HG03571 (cell line): ENCODE results near the gene GSK3B.

Experiments
- ATAC-seq: cut with Tn5 transposase; IDR thresholded peaks from one replicate; pipeline ENCODE4 v1.9.1; 2021; ENCODE audit not compliant: unreplicated experiment

The GSK3B gene

DNA sequence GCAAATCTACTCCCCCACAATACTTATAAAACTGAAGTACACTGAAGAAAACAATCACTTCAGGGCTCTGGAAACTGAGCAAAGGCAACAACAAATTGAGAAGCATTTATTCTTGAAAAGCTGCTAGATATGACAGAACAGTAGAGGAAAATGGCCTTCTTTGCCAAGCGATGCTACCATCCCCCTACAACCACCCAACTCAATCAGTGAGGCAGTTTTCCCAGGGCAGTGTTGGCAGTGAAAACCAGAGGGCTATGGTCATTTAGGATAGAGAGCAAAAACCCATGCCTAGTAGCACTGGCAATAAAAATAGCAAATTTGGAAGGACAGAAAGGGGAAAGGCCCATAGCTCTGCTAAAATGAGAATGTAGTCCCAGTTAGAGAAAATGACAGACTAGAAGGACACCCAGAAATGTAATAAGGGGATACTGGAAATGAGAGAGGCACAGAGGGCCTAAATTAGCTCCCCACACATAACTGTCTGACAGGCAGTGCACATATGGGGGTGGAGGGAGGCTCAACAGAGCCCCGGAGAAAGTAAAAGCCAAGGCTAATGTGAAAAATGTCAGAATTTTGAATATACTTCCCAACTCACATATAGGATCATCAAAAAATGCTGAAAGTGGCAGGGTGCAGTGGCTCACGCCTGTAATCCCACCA lies 143.5 kb downstream of the GSK3B start:
- no peak for ATAC-seq

DNA sequence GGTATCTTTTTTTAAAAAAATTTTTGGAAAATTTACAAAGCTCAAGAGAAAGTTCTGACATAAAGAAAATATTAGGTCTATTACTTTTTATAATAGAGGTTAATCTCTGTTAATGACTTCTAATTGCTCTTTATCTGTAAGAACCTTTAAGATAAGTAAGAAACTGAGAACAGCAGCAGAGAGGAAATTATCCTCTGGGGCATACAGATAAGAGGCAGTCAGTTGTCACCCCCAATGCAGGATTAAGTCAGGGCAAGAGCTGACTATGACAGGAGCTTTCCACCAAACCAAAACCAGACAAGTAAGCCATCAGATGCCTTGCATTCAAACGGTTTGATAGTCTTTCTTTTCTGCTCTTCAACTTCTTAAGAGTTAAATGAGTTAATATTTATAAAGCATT lies 149.0 kb downstream of the GSK3B start:
- ATAC-seq, result no peak

DNA sequence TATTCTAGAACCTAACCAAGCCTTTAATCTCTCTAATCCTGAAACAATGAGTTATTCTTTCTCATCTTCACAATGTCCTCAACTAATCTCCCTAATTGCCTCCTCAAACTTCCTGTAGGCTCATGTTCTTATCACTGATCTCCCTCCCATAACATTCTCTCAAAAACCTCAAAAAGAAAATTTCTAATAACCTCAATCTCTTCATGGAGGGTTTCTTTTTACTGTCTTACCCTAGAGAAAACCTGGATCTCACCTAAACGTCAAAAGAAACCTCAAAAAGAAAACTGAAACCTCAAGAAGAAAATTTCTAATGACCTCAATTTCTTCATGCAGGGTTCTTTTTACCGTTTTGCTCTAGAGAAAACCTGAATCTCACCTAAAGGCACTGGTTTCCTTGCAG lies 150.2 kb downstream of the GSK3B start:
- ATAC-seq, result no peak

DNA sequence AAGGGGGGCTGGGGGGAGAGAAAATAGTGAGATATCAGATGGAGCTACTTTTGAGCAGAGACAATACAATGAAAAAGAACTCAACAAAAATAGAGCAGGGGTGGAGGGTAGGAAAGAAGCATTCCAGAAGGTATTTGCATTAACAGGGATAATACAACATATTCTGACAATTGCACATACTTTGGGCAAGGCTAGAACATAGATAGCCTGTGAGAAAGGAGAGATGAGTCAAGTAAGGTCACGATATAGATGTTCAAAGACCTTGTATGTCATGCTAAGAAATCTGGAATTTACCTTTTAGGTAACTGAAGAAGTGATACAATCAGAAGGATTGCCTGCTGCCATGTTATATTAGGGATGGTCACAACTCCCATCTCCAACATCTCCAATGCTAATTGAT lies 155.2 kb downstream of the GSK3B start:
- ATAC-seq, result no peak

DNA sequence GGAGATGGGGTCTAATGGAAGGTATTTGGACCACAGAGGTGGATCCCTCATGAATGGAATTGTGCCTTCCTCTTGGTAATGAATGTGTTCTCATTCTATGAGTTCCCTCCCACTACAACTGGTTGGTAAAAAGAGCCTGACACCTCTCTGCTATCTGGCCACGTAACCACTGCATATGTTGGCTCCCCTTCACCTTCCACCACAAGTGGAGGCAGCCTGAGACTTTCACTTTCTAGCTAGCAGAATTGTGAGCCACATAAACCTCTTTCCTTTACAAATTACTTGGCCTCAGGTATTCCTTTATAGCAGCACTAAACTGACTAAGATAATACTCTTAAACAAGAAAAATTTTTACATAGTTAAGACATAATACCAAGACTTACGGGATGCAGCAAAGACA lies 157.0 kb downstream of the GSK3B start:
- ATAC-seq, result no peak

DNA sequence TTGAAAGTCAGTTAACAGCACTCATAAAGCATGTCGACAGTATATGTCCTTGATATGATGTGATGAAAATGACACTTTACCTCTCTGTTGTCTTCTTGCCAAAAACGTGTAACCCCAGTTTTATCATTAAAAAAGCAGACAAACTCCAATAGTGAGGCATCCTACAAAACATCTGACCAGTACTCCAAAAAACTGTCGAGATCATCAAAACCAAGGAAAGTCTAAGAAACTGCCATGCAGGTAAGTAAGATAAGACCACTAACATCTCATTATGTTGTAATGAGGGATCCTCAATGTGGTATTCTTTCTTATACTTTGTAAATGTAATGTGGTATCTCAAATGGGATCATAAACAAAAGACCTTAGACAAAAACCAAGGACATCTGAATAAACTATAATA lies 160.0 kb downstream of the GSK3B start:
- no peak for ATAC-seq

DNA sequence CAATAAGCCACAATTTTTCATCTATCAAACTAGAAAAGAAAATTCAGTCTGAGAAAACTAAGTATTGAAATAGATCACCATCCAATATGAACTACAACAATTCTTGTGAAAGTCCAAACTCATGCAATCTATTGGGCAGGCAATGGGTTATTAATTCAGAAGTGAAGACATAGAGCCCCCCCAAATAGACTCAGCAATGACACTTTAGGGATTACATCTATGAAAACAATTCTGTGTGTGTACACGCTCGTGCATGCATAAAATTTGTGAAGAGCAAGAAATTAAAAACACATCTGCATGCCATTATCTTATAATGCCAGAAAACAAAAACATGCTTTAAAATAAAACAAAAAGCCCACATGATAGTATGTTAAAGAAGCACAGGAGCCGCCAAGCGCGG lies 161.0 kb downstream of the GSK3B start:
- no peak for ATAC-seq

DNA sequence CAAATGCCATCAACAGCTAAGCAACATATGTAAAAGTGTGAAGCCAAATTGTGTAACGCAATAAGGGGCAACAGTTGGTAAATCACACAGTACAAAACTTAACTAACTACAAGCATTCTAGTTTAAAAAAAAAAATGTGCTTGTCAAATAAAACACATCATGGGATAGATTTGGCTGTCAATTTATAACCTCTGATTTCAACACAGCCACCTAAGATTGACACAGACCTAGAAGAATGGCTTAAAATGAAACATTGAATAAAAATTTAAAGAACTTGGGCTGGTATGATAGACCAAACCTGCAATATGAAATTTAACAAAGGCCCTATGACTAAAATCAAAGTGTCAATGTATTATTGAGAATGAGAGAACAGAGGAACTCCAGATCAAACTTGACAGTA lies 164.0 kb downstream of the GSK3B start:
- no peak for ATAC-seq

DNA sequence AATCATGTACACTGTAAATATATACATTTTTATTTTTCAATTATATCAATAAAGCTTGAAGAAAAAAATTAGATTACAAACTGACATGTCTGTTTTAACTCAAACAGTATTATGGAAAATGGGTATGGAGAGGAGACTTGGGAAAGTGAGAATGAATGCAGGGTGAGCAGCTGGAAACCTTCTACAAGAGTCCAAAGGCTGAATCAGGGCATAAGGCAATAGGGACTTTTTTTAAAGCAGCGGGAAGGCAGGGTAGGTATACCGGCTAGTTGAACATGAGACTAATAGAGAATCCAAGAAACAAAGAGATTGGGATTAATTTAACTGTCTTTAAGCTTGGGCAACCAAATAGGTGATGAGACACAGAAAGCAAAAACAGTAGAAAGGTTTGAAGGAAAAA lies 167.1 kb downstream of the GSK3B start:
- ATAC-seq, result no peak

DNA sequence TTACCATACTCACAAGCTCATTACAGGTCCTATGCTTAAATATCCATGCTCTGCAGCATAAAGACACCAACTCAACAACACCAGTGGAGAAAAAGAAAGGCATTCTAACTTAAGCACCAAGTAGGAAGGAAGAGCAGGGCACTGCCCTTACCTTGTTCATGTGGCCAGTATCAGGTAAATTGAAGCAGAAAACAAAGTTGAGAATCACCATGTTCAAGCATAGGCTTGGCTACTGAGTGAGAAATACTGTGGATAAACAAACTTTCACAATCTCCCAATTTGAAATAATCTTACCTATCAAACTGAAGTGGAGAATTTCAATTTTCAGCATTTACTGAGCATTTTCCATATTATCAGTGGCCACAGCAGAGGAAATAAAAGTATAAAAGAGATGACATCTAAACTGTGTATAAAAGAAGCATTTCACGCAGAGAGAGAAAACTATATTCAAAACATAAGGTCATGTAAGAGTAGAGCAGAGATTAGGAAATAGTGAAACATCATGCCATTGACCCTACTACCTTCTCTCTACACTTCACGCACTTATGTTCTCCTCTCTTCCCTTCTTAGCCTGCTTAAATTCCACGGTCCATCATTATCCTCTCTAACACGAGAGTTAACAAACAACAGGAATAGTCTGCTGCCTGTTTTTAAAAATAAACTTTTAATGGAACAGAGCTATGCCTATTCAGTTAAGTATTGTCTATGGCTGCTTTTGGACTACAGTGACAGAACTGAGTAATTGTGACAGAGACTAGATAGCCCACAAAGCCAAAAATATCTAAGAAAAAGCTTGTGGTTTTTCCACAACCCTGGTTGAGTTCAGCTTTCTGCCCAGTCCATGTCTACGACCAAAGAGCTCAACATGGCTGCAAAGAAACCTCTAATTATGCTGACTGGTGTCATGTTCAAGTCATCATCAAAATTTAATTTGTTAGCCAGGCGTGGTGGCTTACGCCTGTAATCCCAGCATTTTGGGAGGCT lies 169.8 kb downstream of the GSK3B start:
- no peak for ATAC-seq

DNA sequence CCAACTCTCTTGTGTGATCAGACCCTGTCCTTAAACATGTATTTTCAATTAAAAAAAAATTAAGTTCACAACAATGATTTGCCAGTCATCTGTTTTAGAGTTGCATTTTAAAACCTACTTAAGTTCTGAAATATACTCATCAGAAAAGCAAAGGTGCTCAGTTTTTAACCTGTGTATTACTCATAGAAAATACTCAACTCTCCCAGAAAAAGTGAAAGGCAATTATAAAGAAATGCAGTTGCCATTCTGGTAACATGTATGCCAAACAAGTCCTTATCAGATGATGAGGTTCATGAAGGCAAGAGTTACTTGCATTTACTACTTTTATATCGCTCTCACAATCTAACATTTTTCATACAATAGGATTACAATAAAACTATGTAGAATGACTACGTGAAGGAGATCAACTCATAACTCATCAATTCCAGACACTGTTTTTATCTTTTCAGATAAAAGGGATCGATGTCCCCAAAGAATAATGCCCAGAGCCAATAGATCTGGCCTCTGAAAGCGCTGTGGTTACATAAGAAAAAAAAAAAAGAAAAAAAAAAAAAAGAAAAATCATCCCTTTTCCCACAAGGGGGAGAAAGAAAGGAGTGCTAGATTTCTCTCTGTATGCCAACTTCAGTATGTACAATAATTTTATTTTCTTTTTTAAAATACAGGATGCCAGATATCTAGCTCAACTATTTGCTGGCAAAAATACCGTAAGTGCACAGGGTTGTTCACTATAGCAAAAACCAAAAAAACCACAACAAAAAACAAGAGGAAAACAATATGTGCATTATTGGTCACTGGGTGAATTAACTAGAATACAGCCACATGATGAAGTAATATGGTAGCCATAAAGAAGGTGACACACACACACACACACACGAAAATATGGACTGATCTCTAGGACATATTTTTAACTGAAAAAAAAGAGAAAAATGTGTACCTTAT lies 175.0 kb downstream of the GSK3B start:
- ATAC-seq, result no peak

DNA sequence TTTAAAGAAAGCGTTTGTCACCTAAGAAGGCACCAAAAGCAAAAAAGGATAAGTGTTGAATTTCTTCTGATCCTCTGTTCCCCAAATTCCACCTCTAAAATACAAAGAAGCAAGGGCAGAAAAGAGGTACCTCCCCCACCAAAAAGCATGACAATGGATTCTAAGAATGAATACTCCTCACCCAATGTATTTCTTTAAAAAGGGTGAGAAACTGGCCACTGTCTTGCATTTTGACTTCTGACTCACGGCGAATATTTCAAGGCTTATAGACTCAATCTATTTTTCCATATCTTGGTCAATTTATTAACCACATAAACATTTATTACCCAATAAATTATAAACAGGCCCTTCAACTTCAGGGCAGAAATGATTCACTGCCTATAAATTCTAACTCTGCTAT lies 181.2 kb downstream of the GSK3B start:
- no peak for ATAC-seq

DNA sequence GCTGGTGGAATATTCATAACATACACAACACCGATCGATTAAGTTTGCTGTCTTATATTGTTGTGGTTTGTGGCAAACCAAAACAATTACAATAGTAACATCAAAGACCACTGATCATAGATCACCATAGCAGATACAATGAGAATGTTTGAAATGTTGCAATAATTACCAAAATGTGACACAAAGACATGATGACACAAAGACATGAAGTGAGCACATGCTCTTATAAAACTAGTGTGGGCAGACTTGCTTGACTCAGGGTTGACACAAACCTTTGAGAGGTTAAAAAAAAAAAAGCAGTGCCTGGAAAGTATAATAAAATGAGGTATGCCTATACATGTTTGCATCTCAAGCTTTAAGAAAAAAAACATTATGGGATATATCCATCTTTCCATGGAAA lies 182.0 kb downstream of the GSK3B start:
- no peak for ATAC-seq

DNA sequence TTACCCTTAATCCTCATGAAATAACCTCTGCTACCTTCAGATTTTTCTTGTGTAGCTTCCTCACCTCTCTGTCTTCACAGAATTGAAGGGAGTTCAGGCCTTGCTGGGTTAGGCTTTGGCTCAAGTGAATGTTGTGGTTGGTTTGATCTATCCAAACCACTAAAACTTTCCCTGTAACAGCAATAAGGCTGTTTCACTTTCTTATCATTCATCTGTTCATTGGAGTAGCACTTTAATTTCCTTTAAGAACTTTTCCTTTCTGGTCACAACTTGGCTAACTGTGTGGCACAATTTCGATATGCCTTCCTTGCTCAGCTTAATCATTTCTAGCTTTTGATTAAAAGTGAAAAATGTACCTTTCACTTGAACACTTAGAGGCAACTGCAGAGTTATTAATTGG lies 182.5 kb downstream of the GSK3B start:
- no peak for ATAC-seq

DNA sequence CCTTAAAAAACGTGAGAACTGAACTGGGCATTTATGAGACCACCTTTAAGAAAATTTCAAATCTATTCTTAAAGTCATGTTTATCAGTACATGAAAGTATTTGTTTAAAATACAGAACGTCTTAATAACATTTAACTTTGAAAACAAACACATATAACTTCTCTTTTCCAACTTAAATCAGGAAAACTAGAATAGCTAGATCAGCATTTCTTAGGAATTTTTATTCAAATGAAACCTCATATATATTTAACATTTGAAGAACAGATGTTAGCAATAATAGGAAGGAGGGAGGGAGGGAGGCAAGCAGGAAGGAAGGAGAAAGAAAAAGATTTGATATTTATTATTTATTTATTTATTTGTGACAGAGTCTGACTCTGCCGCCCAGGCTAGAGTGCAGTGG lies 192.2 kb downstream of the GSK3B start:
- no peak for ATAC-seq

DNA sequence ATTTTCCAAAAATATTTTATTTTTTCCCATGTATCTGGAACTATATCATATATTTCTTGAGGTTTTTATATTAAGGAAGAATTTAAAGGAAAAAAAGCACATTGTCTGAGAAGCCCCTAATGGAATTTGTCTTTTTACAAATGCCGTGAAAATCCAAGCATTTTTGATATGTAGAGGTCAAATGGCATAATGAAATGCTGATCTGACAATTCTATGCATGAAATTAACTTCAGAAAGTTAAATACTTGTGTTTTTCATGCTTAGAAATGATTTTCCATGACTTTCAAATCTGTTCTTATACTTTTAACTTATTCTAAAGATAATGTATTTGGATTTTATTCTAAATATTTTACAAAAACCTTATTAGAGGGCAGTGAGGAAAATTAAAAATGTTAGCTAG lies 193.1 kb downstream of the GSK3B start:
- no peak for ATAC-seq

DNA sequence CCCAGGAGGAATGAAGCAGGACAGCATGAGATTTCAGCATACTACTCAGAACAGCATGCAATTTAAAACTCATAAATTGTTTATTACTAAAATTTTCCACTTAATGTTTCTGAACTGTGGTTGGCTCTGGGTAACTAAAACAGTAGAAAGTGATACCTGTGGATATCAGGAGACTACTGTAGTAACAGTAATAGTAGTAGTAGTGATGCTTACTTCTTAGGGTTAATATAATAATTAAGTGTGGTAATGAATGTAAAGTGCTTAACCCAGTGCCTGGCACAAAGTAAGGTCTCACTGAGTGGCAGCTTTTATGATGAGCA lies 195.1 kb downstream of the GSK3B start:
- no peak for ATAC-seq

DNA sequence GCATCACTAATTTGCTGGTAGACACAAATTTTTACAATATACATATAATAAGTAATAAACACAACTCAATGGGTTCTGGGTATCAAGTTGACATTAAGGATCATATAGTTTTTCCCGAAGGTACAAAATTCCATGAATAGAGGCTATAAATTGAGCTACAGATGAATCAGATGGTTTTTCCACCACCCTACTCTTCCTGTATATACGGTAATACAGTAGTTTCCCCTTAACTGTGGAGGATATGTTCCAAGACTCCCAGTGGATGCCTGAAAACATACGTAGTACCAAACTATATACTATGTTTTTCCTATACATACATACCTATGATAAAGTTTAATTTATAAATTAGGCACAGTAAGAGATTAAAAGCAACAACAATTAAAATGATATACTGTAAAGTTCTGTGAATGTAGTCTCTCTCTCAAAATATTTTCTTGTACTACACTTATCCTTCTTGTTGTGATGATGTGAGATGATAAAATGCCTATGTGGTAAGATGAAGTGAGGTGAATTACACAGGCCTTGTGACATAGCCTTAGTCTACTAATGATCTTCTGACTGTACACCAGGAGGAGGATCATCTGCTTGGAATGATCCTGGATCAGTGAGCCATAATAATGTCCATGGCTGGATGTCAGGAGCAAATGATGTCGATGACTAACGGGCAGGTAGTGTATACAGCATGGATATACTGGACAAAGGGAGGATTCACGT lies 195.6 kb downstream of the GSK3B start:
- no peak for ATAC-seq

DNA sequence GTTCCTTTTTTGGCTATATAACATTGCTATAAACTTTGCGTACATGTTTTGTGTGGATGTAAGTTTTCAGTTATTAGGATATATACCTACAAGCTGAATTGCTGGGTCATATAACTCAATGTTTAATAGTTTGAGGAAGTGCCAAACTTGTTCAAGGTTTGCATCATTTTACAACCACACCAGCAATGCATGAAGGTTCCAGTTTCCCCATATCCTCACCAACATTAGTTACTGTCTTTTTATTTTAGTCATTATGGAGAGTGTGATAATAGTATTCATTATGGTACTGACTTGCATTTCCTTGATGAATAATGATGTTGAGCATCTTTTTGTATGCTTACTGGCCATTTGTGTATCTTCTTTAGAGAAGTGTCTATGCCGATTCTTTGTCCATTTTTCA lies 200.1 kb downstream of the GSK3B start:
- no peak for ATAC-seq

DNA sequence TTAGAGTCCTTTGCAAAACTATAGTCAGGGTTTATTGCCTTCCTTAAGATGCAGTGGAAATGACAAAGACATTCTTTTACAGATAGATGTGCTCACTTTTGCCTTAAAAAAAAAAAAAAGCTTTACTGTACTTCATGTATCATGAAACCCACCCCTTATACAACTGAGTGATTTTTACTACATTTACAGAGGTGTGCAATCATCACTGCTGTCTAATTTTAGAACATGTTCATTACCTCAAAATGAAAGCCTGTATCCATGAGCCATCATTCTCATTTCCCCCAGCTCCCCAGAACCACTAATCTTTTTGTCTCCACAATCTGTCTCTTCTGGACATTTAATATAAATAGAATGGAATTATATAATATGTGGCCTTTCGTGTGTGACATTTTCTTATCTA lies 200.5 kb downstream of the GSK3B start:
- ATAC-seq, result no peak
